KOPT-K1 (cell line): Measurements from ENCODE around the gene DIP2C.
"Not testable (repeated sequence)": the region's sequence is repeated elsewhere in the genome, so short reads cannot be mapped to it uniquely, and the experiment has no call there.

Experiments
- H3K27ac ChIP-seq: fragments of 200-600 bp; sonication (generic); 2 replicates; pipeline ENCODE4 v1.5.1; 2016; ENCODE audit warnings: antibody characterized with exemption, mild to moderate bottlenecking, low read depth, low read length; ENCODE audit not compliant: poor library complexity, severe bottlenecking
- H3K36me3 ChIP-seq: fragments of 200-600 bp; sonication (generic); 2 replicates; pipeline ENCODE4 v1.5.1; 2017; ENCODE audit warnings: antibody characterized with exemption, mild to moderate bottlenecking, low read length, moderate library complexity; ENCODE audit not compliant: insufficient read depth
- H3K9me3 ChIP-seq: fragments of 200-600 bp; sonication (generic); 2 replicates; pipeline ENCODE4 v1.5.1; 2017; ENCODE audit warnings: antibody characterized with exemption, low read length, mild to moderate bottlenecking; ENCODE audit not compliant: insufficient read depth, poor library complexity, severe bottlenecking

DIP2C gene

GRCh38 chr10:440127-440526 is 249.3 kb downstream of the DIP2C start:
- H3K9me3 ChIP-seq = no peaks in the 10 kb centered on the region
- H3K27ac ChIP-seq = no peak overlapping the region
- H3K36me3 ChIP-seq = no peaks in the 10 kb centered on the region

- Histone ChIP-seq H3K36me3 (no peaks in the 10 kb centered on the region), H3K27ac (no peak overlapping the region), H3K9me3 (no peaks in the 10 kb centered on the region)
Observed at GRCh38 chr10:437698-438490, 251.6 kb downstream of the DIP2C start.

GRCh38 chr10:436911-437665 is 252.4 kb downstream of the DIP2C start:
- Histone ChIP-seq H3K9me3 (no peaks in the 10 kb centered on the region), H3K36me3 (no peaks in the 10 kb centered on the region), H3K27ac (no peak overlapping the region)

- H3K9me3 ChIP-seq = no peaks in the 10 kb centered on the region
- H3K36me3 ChIP-seq = no peaks in the 10 kb centered on the region
- H3K27ac ChIP-seq = no peak overlapping the region
Observed at GRCh38 chr10:436013-436697, 253.3 kb downstream of the DIP2C start.

GRCh38 chr10:435397-435796 is 254.1 kb downstream of the DIP2C start:
- Histone ChIP-seq H3K9me3 (peaks cover 4% of the 10 kb centered on the region), H3K27ac (no peak overlapping the region), H3K36me3 (no peaks in the 10 kb centered on the region)

GRCh38 chr10:429696-430095 is 259.8 kb downstream of the DIP2C start:
- Histone ChIP-seq H3K27ac (no peak overlapping the region), H3K9me3 (peaks cover 4% of the 10 kb centered on the region), H3K36me3 (no peaks in the 10 kb centered on the region)

GRCh38 chr10:427761-428519 is 261.5 kb downstream of the DIP2C start:
- Histone ChIP-seq H3K27ac (no peak overlapping the region), H3K36me3 (no peaks in the 10 kb centered on the region), H3K9me3 (peaks cover 4% of the 10 kb centered on the region)

- H3K36me3 ChIP-seq, H3K9me3 ChIP-seq, H3K27ac ChIP-seq: not testable (repeated sequence)
Observed at GRCh38 chr10:425365-425764, 264.1 kb downstream of the DIP2C start.

GRCh38 chr10:424724-425123 is 264.7 kb downstream of the DIP2C start:
- not testable (repeated sequence) for H3K9me3 ChIP-seq, H3K36me3 ChIP-seq, H3K27ac ChIP-seq

- H3K27ac ChIP-seq = no peak overlapping the region
- H3K9me3 ChIP-seq = no peaks in the 10 kb centered on the region
- no peaks in the 10 kb centered on the region for H3K36me3 ChIP-seq
Observed at GRCh38 chr10:423178-423577, 266.3 kb downstream of the DIP2C start.

- Histone ChIP-seq H3K36me3 (no peaks in the 10 kb centered on the region), H3K9me3 (no peaks in the 10 kb centered on the region), H3K27ac (no peak overlapping the region)
Observed at GRCh38 chr10:422675-423074, 266.8 kb downstream of the DIP2C start.

GRCh38 chr10:422241-422640 is 267.2 kb downstream of the DIP2C start:
- Histone ChIP-seq H3K27ac (no peak overlapping the region), H3K36me3 (no peaks in the 10 kb centered on the region), H3K9me3 (no peaks in the 10 kb centered on the region)

GRCh38 chr10:421170-421569 is 268.3 kb downstream of the DIP2C start:
- Histone ChIP-seq H3K27ac (no peak overlapping the region), H3K36me3 (no peaks in the 10 kb centered on the region), H3K9me3 (no peaks in the 10 kb centered on the region)

GRCh38 chr10:420154-421121 is 269.0 kb downstream of the DIP2C start:
- Histone ChIP-seq H3K36me3 (no peaks in the 10 kb centered on the region), H3K27ac (no peak overlapping the region), H3K9me3 (no peaks in the 10 kb centered on the region)
